ENCODE measurements around the gene EBF4. TPM values are rescaled to one million over a fixed set of nuclear protein-coding genes. Genes with fewer than 3 reads are reported as not detected.

The EBF4 gene
- total and polyA plus RNA-seq, 10 of the 15 experiments (the other 5 are each of a cell fraction or from before 2014, with no cell fraction given) = 0.13 TPM; not detected in 9

DNA sequence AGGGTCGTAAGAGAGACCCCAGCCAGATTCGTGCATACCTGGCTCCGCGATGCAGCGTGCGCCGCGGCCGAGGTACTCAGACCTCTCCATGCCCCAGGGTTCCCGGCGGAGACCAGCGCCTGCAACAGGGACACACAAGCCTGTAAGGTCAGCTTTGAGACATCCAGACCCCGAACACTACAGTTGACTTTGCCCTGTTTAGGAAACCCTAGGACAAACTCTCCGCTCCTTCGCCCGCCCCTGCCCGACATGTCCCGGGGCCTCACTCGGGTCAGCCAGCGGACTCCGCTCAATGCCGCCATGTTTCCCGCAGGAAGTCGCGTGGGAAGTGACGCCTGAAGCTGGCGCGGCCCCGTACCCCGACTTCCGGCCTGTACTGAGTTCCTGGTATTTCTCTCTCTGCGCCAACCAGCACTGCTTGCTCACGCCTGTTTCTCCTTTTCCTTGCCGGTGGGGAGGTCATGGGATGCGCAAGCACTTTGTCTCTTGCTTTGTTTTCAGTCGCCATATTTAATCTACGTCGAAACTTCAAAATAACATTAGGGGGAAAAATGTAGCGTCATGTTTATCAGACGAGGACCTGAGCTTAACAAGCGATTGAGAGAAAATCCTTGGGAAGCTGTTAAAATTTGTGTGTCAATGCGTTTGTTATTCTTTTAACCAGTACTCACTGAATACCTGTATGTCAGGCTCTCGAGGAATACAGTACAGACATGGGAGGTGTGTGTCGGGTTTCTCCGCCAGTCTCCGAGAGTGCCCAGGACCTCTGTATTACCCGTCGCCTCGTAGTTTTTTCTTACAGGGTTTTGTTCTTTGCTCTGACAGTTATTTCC, 28.5 kb upstream of the EBF4 start, which contains the start of gene IDH3B (continued):
- TF ChIP-seq, protein P1, sequence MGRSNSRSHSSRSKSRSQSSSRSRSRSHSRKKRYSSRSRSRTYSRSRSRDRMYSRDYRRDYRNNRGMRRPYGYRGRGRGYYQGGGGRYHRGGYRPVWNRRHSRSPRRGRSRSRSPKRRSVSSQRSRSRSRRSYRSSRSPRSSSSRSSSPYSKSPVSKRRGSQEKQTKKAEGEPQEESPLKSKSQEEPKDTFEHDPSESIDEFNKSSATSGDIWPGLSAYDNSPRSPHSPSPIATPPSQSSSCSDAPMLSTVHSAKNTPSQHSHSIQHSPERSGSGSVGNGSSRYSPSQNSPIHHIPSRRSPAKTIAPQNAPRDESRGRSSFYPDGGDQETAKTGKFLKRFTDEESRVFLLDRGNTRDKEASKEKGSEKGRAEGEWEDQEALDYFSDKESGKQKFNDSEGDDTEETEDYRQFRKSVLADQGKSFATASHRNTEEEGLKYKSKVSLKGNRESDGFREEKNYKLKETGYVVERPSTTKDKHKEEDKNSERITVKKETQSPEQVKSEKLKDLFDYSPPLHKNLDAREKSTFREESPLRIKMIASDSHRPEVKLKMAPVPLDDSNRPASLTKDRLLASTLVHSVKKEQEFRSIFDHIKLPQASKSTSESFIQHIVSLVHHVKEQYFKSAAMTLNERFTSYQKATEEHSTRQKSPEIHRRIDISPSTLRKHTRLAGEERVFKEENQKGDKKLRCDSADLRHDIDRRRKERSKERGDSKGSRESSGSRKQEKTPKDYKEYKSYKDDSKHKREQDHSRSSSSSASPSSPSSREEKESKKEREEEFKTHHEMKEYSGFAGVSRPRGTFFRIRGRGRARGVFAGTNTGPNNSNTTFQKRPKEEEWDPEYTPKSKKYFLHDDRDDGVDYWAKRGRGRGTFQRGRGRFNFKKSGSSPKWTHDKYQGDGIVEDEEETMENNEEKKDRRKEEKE (IDR thresholded peaks at IDR 0.05) = no peak
- TF ChIP-seq SP1 (IDR thresholded peaks at IDR 0.05; ENCODE audit: low read depth, low read length) = peak; percentile 32
- 0 out of 2 replicates have a peak, but pooled peaks have one; percentile 47 for TF ChIP-seq PAX8 (IDR thresholded peaks at IDR 0.05)
- TF ChIP-seq GATAD2B (conservative IDR thresholded peaks at IDR 0.05; ENCODE audit: low read depth) = 0 out of 2 replicates have a peak, but pooled peaks have one; percentile 51
- 0 out of 2 replicates have a peak, but pooled peaks have one; percentile 20 for TF ChIP-seq PAX5 (IDR thresholded peaks at IDR 0.05; ENCODE audit: borderline replicate concordance, low read depth, low read length)
- peak; percentile 38 to 50; a peak in 2 of 4 replicates for TF ChIP-seq BHLHE40 (IDR thresholded peaks at IDR 0.05; ENCODE audit: borderline replicate concordance in 1 of 2, low read depth in 2 of 2, low read length in 1 of 2)
- no peak for TF ChIP-seq ZBTB4 (CRISPR knock-in tag; IDR thresholded peaks at IDR 0.05)
- TF ChIP-seq CUX1 (IDR thresholded peaks at IDR 0.05; ENCODE audit: insufficient replicate concordance, low read depth, low read length) = no peak
- no peak for TF ChIP-seq SUZ12 (IDR thresholded peaks at IDR 0.05; ENCODE audit: unreplicated experiment)
- TF ChIP-seq RFX5 (IDR thresholded peaks at IDR 0.05; ENCODE audit: low read depth, low read length) = no peak
- no peak for TF ChIP-seq BRCA1 (IDR thresholded peaks at IDR 0.05; ENCODE audit: low read depth, low read length)
- peak; percentile 89 for TF ChIP-seq RUNX3 (IDR thresholded peaks at IDR 0.05; ENCODE audit: low read length)
- peak; percentile 98 for TF ChIP-seq POLR2AphosphoS5 (IDR thresholded peaks at IDR 0.05; ENCODE audit: low read length)

All from GM12878 (cell line).